ENCODE data around the gene EIF2D. TPM values are rescaled to one million over a fixed set of nuclear protein-coding genes. Genes with fewer than 3 reads are reported as not detected.

The EIF2D gene
- total and polyA plus RNA-seq, 9 of the 15 experiments (the other 6 are each of a cell fraction or from before 2014, with no cell fraction given), result 81.1 to 138 (median 93.9) TPM

- TF ChIP-seq STAT6 (CRISPR knock-in tag; IDR thresholded peaks at IDR 0.05) (0 out of 2 replicates have a peak, but pooled peaks have one; percentile 62), CGGBP1 (CRISPR knock-in tag; IDR thresholded peaks at IDR 0.05) (no peak; the same call in 1 of the 2 replicates), ZNF23 (CRISPR knock-in tag; IDR thresholded peaks at IDR 0.05) (no peak), HOMEZ (CRISPR knock-in tag; IDR thresholded peaks at IDR 0.05) (no peak), SMAD3 (CRISPR knock-in tag; conservative IDR thresholded peaks at IDR 0.05) (no peak), KAT2B (IDR thresholded peaks at IDR 0.05; ENCODE audit: low read depth, low read length) (no peak), FOS (IDR thresholded peaks at IDR 0.05; ENCODE audit: extremely low read depth, insufficient read length) (no peak), CREB5 (CRISPR knock-in tag; IDR thresholded peaks at IDR 0.05) (no peak), SUPT5H (IDR thresholded peaks at IDR 0.05) (peak; percentile 91), ARHGAP35 (IDR thresholded peaks at IDR 0.05; ENCODE audit: partially characterized antibody) (no peak), NFRKB (IDR thresholded peaks at IDR 0.05; ENCODE audit: low read depth) (no peak), ETS2 (tag; IDR thresholded peaks at IDR 0.05; ENCODE audit: borderline replicate concordance, poor library complexity, severe bottlenecking) (no peak), ZNF324 (CRISPR knock-in tag; IDR thresholded peaks at IDR 0.05) (no peak), CEBPZ (IDR thresholded peaks at IDR 0.05; ENCODE audit: borderline replicate concordance, low read depth, low read length) (no peak), PREB (CRISPR knock-in tag; IDR thresholded peaks at IDR 0.05) (no peak)
Measured at GRCh38 chr1:206635080-206635977, 23.1 kb upstream of the EIF2D start, which contains the start of gene DYRK3 (continued).
